Spinal cord (tissue), 10 donors: ENCODE data around the gene NSUN7. TPM values are rescaled to one million over a fixed set of nuclear protein-coding genes. Genes with fewer than 3 reads are reported as not detected.

Experiments
- DNase-seq, 6 donors: peaks; one replicate each; pipeline versions ENCODE4 v3.0.0 to v3.0.0-alpha.2; 2013 to 2015; ENCODE audit warnings: low spot score in 6 of 6, low read depth in 4 of 6
- H3K27ac ChIP-seq: one replicate; pipeline ENCODE4 v1.5.1; 2013; ENCODE audit warnings: low read depth, low read length, control low read depth
- H3K27me3 ChIP-seq: one replicate; pipeline ENCODE4 v1.6.1; 2013; ENCODE audit warnings: low read length; ENCODE audit not compliant: control insufficient read depth, insufficient read depth
- H3K36me3 ChIP-seq: one replicate; pipeline ENCODE4 v1.6.1; 2013; ENCODE audit warnings: low read length; ENCODE audit not compliant: control insufficient read depth, insufficient read depth
- H3K4me1 ChIP-seq: one replicate; pipeline ENCODE4 v1.6.1; 2013; ENCODE audit warnings: low read length; ENCODE audit not compliant: control insufficient read depth, insufficient read depth
- H3K4me3 ChIP-seq: one replicate; pipeline ENCODE4 v1.5.1; 2013; ENCODE audit warnings: low read depth, low read length, control low read depth
- H3K9me3 ChIP-seq: one replicate; pipeline ENCODE4 v1.6.1; 2013; ENCODE audit warnings: low read length; ENCODE audit not compliant: control insufficient read depth, insufficient read depth
- WGBS: methylation state at CpG from one replicate; pipeline ENCODE4 v1.1.5; 2013; ENCODE audit warnings: missing lambda C conversion rate; ENCODE audit not compliant: insufficient coverage; 5-methylcytosine and 5-hydroxymethylcytosine counted together
- polyA plus RNA-seq, 2 donors: library from polyadenylated mRNA; unstranded; fragments of 120-200 nt; gene quantifications; one replicate each; pipeline ENCODE4 v1.2.1, GENCODE V29; 2013; ENCODE audit not compliant: insufficient read length in 2 of 2
- total RNA-seq, 2 donors: library from RNA; depleted of rRNA in 1 of 2; stranded (reverse); fragments of 120-200 nt in 1 of 2; fragments of >200 nt in 1 of 2; gene quantifications; one replicate each; pipeline versions ENCODE4 v1.2.3 to v1.2.4, GENCODE V29; 2013 to 2014
- donor health status: healthy.

The NSUN7 gene
- total and polyA plus RNA-seq, 4 donors: 6.0 to 8.2 (median 7.2) TPM

GRCh38 chr4:40719008-40719623, 30.6 kb upstream of the NSUN7 start:
- H3K4me1 ChIP-seq: no peaks in the 10 kb centered on the region
- H3K9me3 ChIP-seq: no peaks in the 10 kb centered on the region
- no peak overlapping the region for H3K4me3 ChIP-seq
- peak in 3 of 6 donors; percentile 11 to 91 (median 56) for DNase-seq
- H3K27me3 ChIP-seq: no peaks in the 10 kb centered on the region
- WGBS: 20% methylated on average over 2 of the region's 5 CpGs
- no peaks in the 10 kb centered on the region for H3K36me3 ChIP-seq
- H3K27ac ChIP-seq: no peak overlapping the region

- Histone ChIP-seq H3K27ac (no peak overlapping the region), H3K4me3 (no peak overlapping the region), H3K9me3 (no peaks in the 10 kb centered on the region), H3K27me3 (no peaks in the 10 kb centered on the region), H3K36me3 (no peaks in the 10 kb centered on the region), H3K4me1 (no peaks in the 10 kb centered on the region)
- DNase-seq: no peak
- WGBS: 75% methylated on average over 4 of the region's 4 CpGs
Measured at GRCh38 chr4:40720351-40720750, 29.4 kb upstream of the NSUN7 start.

- WGBS: 50% methylated on average over 1 of the region's 3 CpGs
Measured at GRCh38 chr4:40720916-40721315, 28.8 kb upstream of the NSUN7 start.

GRCh38 chr4:40721730-40722171, 28.0 kb upstream of the NSUN7 start:
- no peak for DNase-seq
- no peak overlapping the region for H3K27ac ChIP-seq

More at GRCh38 chr4:40720916-40721315, 28.8 kb upstream of the NSUN7 start:
- Histone ChIP-seq H3K9me3 (no peaks in the 10 kb centered on the region), H3K36me3 (no peaks in the 10 kb centered on the region), H3K4me1 (no peaks in the 10 kb centered on the region), H3K27me3 (no peaks in the 10 kb centered on the region), H3K27ac (no peak overlapping the region), H3K4me3 (no peak overlapping the region)
- DNase-seq: peak in 1 of 6 donors; percentile 15

GRCh38 chr4:40722576-40723161, 27.1 kb upstream of the NSUN7 start:
- Histone ChIP-seq H3K27me3 (no peaks in the 10 kb centered on the region), H3K4me3 (no peak overlapping the region), H3K4me1 (no peaks in the 10 kb centered on the region), H3K9me3 (no peaks in the 10 kb centered on the region), H3K27ac (no peak overlapping the region), H3K36me3 (no peaks in the 10 kb centered on the region)
- peak in 1 of 6 donors; percentile 11 for DNase-seq
- WGBS: 75% methylated on average over 4 of the region's 5 CpGs

More at GRCh38 chr4:40721730-40722171, 28.0 kb upstream of the NSUN7 start:
- 93% methylated on average over 5 of the region's 5 CpGs for WGBS
- H3K36me3 ChIP-seq: no peaks in the 10 kb centered on the region
- H3K4me3 ChIP-seq: no peak overlapping the region
- no peaks in the 10 kb centered on the region for H3K4me1 ChIP-seq
- H3K27me3 ChIP-seq: no peaks in the 10 kb centered on the region
- H3K9me3 ChIP-seq: no peaks in the 10 kb centered on the region

- Histone ChIP-seq H3K9me3 (no peaks in the 10 kb centered on the region), H3K27ac (no peak overlapping the region), H3K27me3 (no peaks in the 10 kb centered on the region), H3K36me3 (no peaks in the 10 kb centered on the region), H3K4me3 (no peak overlapping the region), H3K4me1 (no peaks in the 10 kb centered on the region)
- no peak for DNase-seq
- WGBS: 70% methylated on average over 2 of the region's 3 CpGs
Measured at GRCh38 chr4:40723728-40724127, 26.0 kb upstream of the NSUN7 start.

GRCh38 chr4:40728333-40728732, 21.4 kb upstream of the NSUN7 start:
- WGBS: no CpG with 5 or more reads among the region's 3 CpGs
- Histone ChIP-seq H3K9me3 (no peaks in the 10 kb centered on the region), H3K4me1 (no peaks in the 10 kb centered on the region), H3K4me3 (no peak overlapping the region), H3K27ac (no peak overlapping the region), H3K27me3 (no peaks in the 10 kb centered on the region), H3K36me3 (no peaks in the 10 kb centered on the region)
- DNase-seq: peak in 1 of 6 donors; percentile 23

- Histone ChIP-seq H3K4me1 (no peaks in the 10 kb centered on the region), H3K9me3 (no peaks in the 10 kb centered on the region), H3K27me3 (no peaks in the 10 kb centered on the region), H3K4me3 (no peak overlapping the region), H3K27ac (no peak overlapping the region), H3K36me3 (no peaks in the 10 kb centered on the region)
- no peak for DNase-seq
- WGBS: no CpG with 5 or more reads among the region's 1 CpG
Measured at GRCh38 chr4:40729555-40729954, 20.2 kb upstream of the NSUN7 start.

GRCh38 chr4:40730091-40730679, 19.6 kb upstream of the NSUN7 start:
- Histone ChIP-seq H3K9me3 (no peaks in the 10 kb centered on the region), H3K4me3 (no peak overlapping the region), H3K27ac (no peak overlapping the region), H3K4me1 (no peaks in the 10 kb centered on the region), H3K27me3 (no peaks in the 10 kb centered on the region), H3K36me3 (no peaks in the 10 kb centered on the region)
- no peak for DNase-seq
- WGBS: 100% methylated on average over 2 of the region's 5 CpGs

- no peaks in the 10 kb centered on the region for H3K27me3 ChIP-seq
- no peak for DNase-seq
- no peak overlapping the region for H3K4me3 ChIP-seq
- H3K4me1 ChIP-seq: no peaks in the 10 kb centered on the region
- no peak overlapping the region for H3K27ac ChIP-seq
- no peaks in the 10 kb centered on the region for H3K9me3 ChIP-seq
- no peaks in the 10 kb centered on the region for H3K36me3 ChIP-seq
Measured at GRCh38 chr4:40731361-40731760, 18.4 kb upstream of the NSUN7 start.
